ENCODE measurements around the gene ST3GAL4. TPM values are rescaled to one million over a fixed set of nuclear protein-coding genes. Genes with fewer than 3 reads are reported as not detected.

Gene ST3GAL4
- polyA plus RNA-seq, 1 of the 3 experiments (the other 2 are of a cell fraction) = 32.0 TPM

DNA sequence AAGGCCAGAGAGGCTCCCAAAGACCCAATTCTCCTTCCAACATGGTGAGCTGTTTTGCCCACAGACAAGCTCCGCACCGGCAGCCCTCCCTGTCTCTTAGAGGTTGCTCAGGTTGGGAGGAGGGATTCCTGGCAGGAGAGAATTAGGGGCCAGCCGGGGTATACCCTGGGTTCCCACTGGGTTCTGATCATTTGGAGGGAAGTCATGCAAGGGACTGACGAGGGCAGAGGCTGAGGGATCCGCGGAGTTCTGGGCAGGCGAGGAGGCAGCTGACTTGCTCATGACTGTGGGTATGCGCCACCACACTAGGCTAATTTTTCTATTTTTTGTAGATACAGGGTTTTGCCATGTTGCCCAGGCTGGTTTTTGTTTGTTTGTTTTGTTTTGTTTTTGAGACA is 4.6 kb downstream of the ST3GAL4 start:
- Histone ChIP-seq H3K4me1 (ENCODE audit: control insufficient read depth in 1 of 2, insufficient read depth in 2 of 2, low read depth in 1 of 2, low read length in 1 of 2) (peaks cover 14 to 36% of the 10 kb centered on the region in 2 experiments; a peak in 2 of 4 replicates), H3K4me3 (ENCODE audit: low read depth in 2 of 2, low read length in 1 of 2) (no peak overlapping the region), H3K36me3 (replicated peaks in 1 of 2; ENCODE audit: control insufficient read depth in 1 of 2, insufficient read depth in 2 of 2, low read length in 1 of 2) (no peaks in the 10 kb centered on the region), H3K27me3 (ENCODE audit: insufficient read depth) (no peaks in the 10 kb centered on the region), H4K20me1 (ENCODE audit: insufficient read depth) (no peaks in the 10 kb centered on the region), H3K27ac (ENCODE audit: low read depth in 2 of 2, low read length in 1 of 2) (peak overlapping the region in 1 of 2 experiments; percentile 45; a peak in 2 of 4 replicates), H3K9ac (no peak overlapping the region), H3K9me2 (no peaks in the 10 kb centered on the region), H3K4me2 (peak overlapping the region; percentile 50; the same call in 1 of the 2 replicates), H3K79me2 (ENCODE audit: insufficient read depth) (peaks cover 52% of the 10 kb centered on the region), H2AFZ (ENCODE audit: low read depth) (no peak overlapping the region), H3K9me3 (no peaks in the 10 kb centered on the region), H3F3A (replicated peaks; ENCODE audit: insufficient read depth) (no peaks in the 10 kb centered on the region)
- CTCF ChIA-PET = interaction anchor here (0.7 to 1.3 kb wide), 3 partner anchors 49 to 397 kb away, joined by 3 to 4 read pairs (median 3); no protein-coding TSS in a partner anchor
- DNase-seq = no peak
- POLR2A ChIA-PET = interaction anchor here (1.4 kb wide), 1 partner anchor 56 kb away, joined by 3 read pairs; the partner anchor contains the start of gene DCPS
- TF ChIP-seq GATA2 (CRISPR knock-in tag; IDR thresholded peaks at IDR 0.05) = no peak
- TF ChIP-seq ZBTB33 (IDR thresholded peaks at IDR 0.05; ENCODE audit: borderline replicate concordance, low read depth) = no peak
- no peak for TF ChIP-seq FOXM1 (IDR thresholded peaks at IDR 0.05; ENCODE audit: low read depth)
- no peak for TF ChIP-seq SMC3 (IDR thresholded peaks at IDR 0.05; ENCODE audit: low read depth, low read length)
- TF ChIP-seq EZH2phosphoT487 (IDR thresholded peaks at IDR 0.05; ENCODE audit: borderline replicate concordance, low read depth) = no peak
- no peak for TF ChIP-seq TAF1 (IDR thresholded peaks at IDR 0.05; ENCODE audit: borderline replicate concordance, low read depth, low read length)
- no peak for TF ChIP-seq RXRA (IDR thresholded peaks at IDR 0.05; ENCODE audit: borderline replicate concordance, low read depth)
- TF ChIP-seq IRF3 (IDR thresholded peaks at IDR 0.05; ENCODE audit: low read depth, low read length) = no peak
- TF ChIP-seq NFIC (IDR thresholded peaks at IDR 0.05; ENCODE audit: borderline replicate concordance) = no peak
- TF ChIP-seq ELF1 (IDR thresholded peaks at IDR 0.05) = no peak
- TF ChIP-seq RAD21 (IDR thresholded peaks at IDR 0.05; ENCODE audit: low read length) = no peak
- TF ChIP-seq NRF1 (IDR thresholded peaks at IDR 0.05; ENCODE audit: low read depth, low read length) = no peak
- no peak for TF ChIP-seq MXI1 (IDR thresholded peaks at IDR 0.05; ENCODE audit: low read depth, low read length)
- no peak for TF ChIP-seq YY1 (IDR thresholded peaks at IDR 0.05; ENCODE audit: low read depth)
- TF ChIP-seq FOSL2 (IDR thresholded peaks at IDR 0.05; ENCODE audit: borderline replicate concordance, low read depth) = no peak
- no peak for TF ChIP-seq RFX5 (IDR thresholded peaks at IDR 0.05; ENCODE audit: low read length)
- TF ChIP-seq RCOR1 (IDR thresholded peaks at IDR 0.05; ENCODE audit: low read length) = no peak
- no peak for TF ChIP-seq MEF2A (IDR thresholded peaks at IDR 0.05; ENCODE audit: borderline replicate concordance, low read depth)
- TF ChIP-seq REST (IDR thresholded peaks at IDR 0.05; ENCODE audit: low read depth, low read length) = no peak
- 80% methylated on average over 4 of the region's 8 CpGs for WGBS (ENCODE audit: low lambda C conversion rate)
